ENCODE measurements around the gene RHBDL3. TPM values are rescaled to one million over a fixed set of nuclear protein-coding genes. Genes with fewer than 3 reads are reported as not detected.
A peak's percentile ranks its signal among the peaks of the same experiment; 100 is the strongest.

RHBDL3 gene
- total RNA-seq, 1 donor from 2014 or later: 124 TPM

GRCh38 chr17:32269377-32269776 lies 3.7 kb downstream of the RHBDL3 start:
- no peak for DNase-seq

GRCh38 chr17:32271844-32272243 lies 6.2 kb downstream of the RHBDL3 start:
- H3K9me3 Mint-ChIP-seq (ENCODE audit: unreplicated experiment): peaks cover 33% of the 10 kb centered on the region
- H3K36me3 Mint-ChIP-seq (ENCODE audit: unreplicated experiment): peaks cover 4% of the 10 kb centered on the region
- DNase-seq: no peak
- peaks cover 13% of the 10 kb centered on the region for H3K27me3 Mint-ChIP-seq (ENCODE audit: unreplicated experiment)
- no peak for TF ChIP-seq CTCF (IDR thresholded peaks at IDR 0.05; ENCODE audit: partially characterized antibody, unreplicated experiment)
- peak overlapping the region; percentile 43 for H3K27ac Mint-ChIP-seq (ENCODE audit: unreplicated experiment)
- H3K4me1 Mint-ChIP-seq (ENCODE audit: low read depth, unreplicated experiment): peaks cover 60% of the 10 kb centered on the region
- H3K4me3 Mint-ChIP-seq (ENCODE audit: unreplicated experiment): peak overlapping the region; percentile 52

More at GRCh38 chr17:32269377-32269776, 3.7 kb downstream of the RHBDL3 start:
- Mint-ChIP-seq H3K4me1 (ENCODE audit: low read depth, unreplicated experiment) (peaks cover 50% of the 10 kb centered on the region), H3K27me3 (ENCODE audit: unreplicated experiment) (peaks cover 13% of the 10 kb centered on the region), H3K9me3 (ENCODE audit: unreplicated experiment) (peaks cover 31% of the 10 kb centered on the region), H3K36me3 (ENCODE audit: unreplicated experiment) (peaks cover 4% of the 10 kb centered on the region), H3K4me3 (ENCODE audit: unreplicated experiment) (peak overlapping the region; percentile 97), H3K27ac (ENCODE audit: unreplicated experiment) (peak overlapping the region; percentile 15)
- no peak for TF ChIP-seq CTCF (IDR thresholded peaks at IDR 0.05; ENCODE audit: partially characterized antibody, unreplicated experiment)

GRCh38 chr17:32274101-32274500 lies 8.5 kb downstream of the RHBDL3 start:
- peaks cover 4% of the 10 kb centered on the region for H3K36me3 Mint-ChIP-seq (ENCODE audit: unreplicated experiment)
- peak overlapping the region; percentile 97 for H3K27ac Mint-ChIP-seq (ENCODE audit: unreplicated experiment)
- TF ChIP-seq CTCF (IDR thresholded peaks at IDR 0.05; ENCODE audit: partially characterized antibody, unreplicated experiment): no peak
- DNase-seq: no peak
- peaks cover 7% of the 10 kb centered on the region for H3K27me3 Mint-ChIP-seq (ENCODE audit: unreplicated experiment)
- H3K4me3 Mint-ChIP-seq (ENCODE audit: unreplicated experiment): peak overlapping the region; percentile 62
- peaks cover 57% of the 10 kb centered on the region for H3K4me1 Mint-ChIP-seq (ENCODE audit: low read depth, unreplicated experiment)
- peaks cover 21% of the 10 kb centered on the region for H3K9me3 Mint-ChIP-seq (ENCODE audit: unreplicated experiment)

GRCh38 chr17:32274643-32275042 lies 9.0 kb downstream of the RHBDL3 start:
- Mint-ChIP-seq H3K4me1 (ENCODE audit: low read depth, unreplicated experiment) (peaks cover 56% of the 10 kb centered on the region), H3K36me3 (ENCODE audit: unreplicated experiment) (peaks cover 4% of the 10 kb centered on the region), H3K4me3 (ENCODE audit: unreplicated experiment) (peak overlapping the region; percentile 79), H3K27ac (ENCODE audit: unreplicated experiment) (peak overlapping the region; percentile 97), H3K27me3 (ENCODE audit: unreplicated experiment) (peaks cover 8% of the 10 kb centered on the region), H3K9me3 (ENCODE audit: unreplicated experiment) (peaks cover 21% of the 10 kb centered on the region)
- no peak for DNase-seq
- TF ChIP-seq CTCF (IDR thresholded peaks at IDR 0.05; ENCODE audit: partially characterized antibody, unreplicated experiment): no peak

GRCh38 chr17:32275060-32276042 lies 9.7 kb downstream of the RHBDL3 start:
- H3K36me3 Mint-ChIP-seq (ENCODE audit: unreplicated experiment): peaks cover 4% of the 10 kb centered on the region
- H3K4me3 Mint-ChIP-seq (ENCODE audit: unreplicated experiment): peak overlapping the region; percentile 79
- H3K27me3 Mint-ChIP-seq (ENCODE audit: unreplicated experiment): peaks cover 7% of the 10 kb centered on the region
- no peak for TF ChIP-seq CTCF (IDR thresholded peaks at IDR 0.05; ENCODE audit: partially characterized antibody, unreplicated experiment)
- H3K4me1 Mint-ChIP-seq (ENCODE audit: low read depth, unreplicated experiment): peaks cover 59% of the 10 kb centered on the region
- DNase-seq: peak; percentile 87
- peaks cover 23% of the 10 kb centered on the region for H3K9me3 Mint-ChIP-seq (ENCODE audit: unreplicated experiment)
- peak overlapping the region; percentile 98 for H3K27ac Mint-ChIP-seq (ENCODE audit: unreplicated experiment)

Measured in glutamatergic neuron (in vitro differentiated cells).